ENCODE measurements around the gene SPRED2. TPM values are rescaled to one million over a fixed set of nuclear protein-coding genes. Genes with fewer than 3 reads are reported as not detected.

SPRED2 gene
- total RNA-seq, 2 experiments from 2014 or later: 5.9 to 6.7 TPM

- intact Hi-C loops (cut with micrococcal nuclease): no loop called here
- TF ChIP-seq CTCF (IDR thresholded peaks at IDR 0.05): no peak
- ChIA-PET CTCF (no interaction called here), POLR2A (no interaction called here)
- Mint-ChIP-seq H3K36me3 (ENCODE audit: low read depth) (peaks cover 12% of the 10 kb centered on the region), H3K4me1 (ENCODE audit: low read depth) (peaks cover 2% of the 10 kb centered on the region), H3K27ac (no peak overlapping the region), H3K27me3 (no peaks in the 10 kb centered on the region), H3K4me3 (no peak overlapping the region), H3K9me3 (no peaks in the 10 kb centered on the region)
- DNase-seq (no peak), ATAC-seq (no peak)
These were observed 118.5 kb downstream of the SPRED2 start for GRCh38 chr2:65313954-65314256.

- no peak overlapping the region for H3K27ac Mint-ChIP-seq
- intact Hi-C loops (cut with micrococcal nuclease): no loop called here
- no peaks in the 10 kb centered on the region for H3K9me3 Mint-ChIP-seq
- ATAC-seq: no peak
- CTCF ChIA-PET: interaction anchor here (1.1 to 2.7 kb wide), 2 partner anchors 8 to 16 kb away, joined by 3 to 7 read pairs; no protein-coding TSS in a partner anchor
- H3K4me3 Mint-ChIP-seq: no peak overlapping the region
- DNase-seq: no peak
- POLR2A ChIA-PET: no interaction called here
- H3K27me3 Mint-ChIP-seq: no peaks in the 10 kb centered on the region
- H3K36me3 Mint-ChIP-seq (ENCODE audit: low read depth): peaks cover 12% of the 10 kb centered on the region
- no peak for TF ChIP-seq CTCF (IDR thresholded peaks at IDR 0.05)
- no peaks in the 10 kb centered on the region for H3K4me1 Mint-ChIP-seq (ENCODE audit: low read depth)
These were observed 119.1 kb downstream of the SPRED2 start for GRCh38 chr2:65313126-65313953.

- no peak overlapping the region for H3K4me3 Mint-ChIP-seq
- DNase-seq (no peak), ATAC-seq (no peak)
- POLR2A ChIA-PET: no interaction called here
- H3K27ac Mint-ChIP-seq: no peak overlapping the region
- H3K4me1 Mint-ChIP-seq (ENCODE audit: low read depth): no peaks in the 10 kb centered on the region
- TF ChIP-seq CTCF (IDR thresholded peaks at IDR 0.05): no peak
- CTCF ChIA-PET: interaction anchor here (1.0 to 2.7 kb wide), 2 partner anchors 10 kb away, joined by 3 to 7 read pairs; no protein-coding TSS in a partner anchor
- H3K9me3 Mint-ChIP-seq: no peaks in the 10 kb centered on the region
- intact Hi-C loops (cut with micrococcal nuclease): no loop called here
- H3K27me3 Mint-ChIP-seq: no peaks in the 10 kb centered on the region
- peaks cover 12% of the 10 kb centered on the region for H3K36me3 Mint-ChIP-seq (ENCODE audit: low read depth)
These were observed 120.8 kb downstream of the SPRED2 start for GRCh38 chr2:65311596-65311995.

- DNase-seq (no peak), ATAC-seq (no peak)
- Mint-ChIP-seq H3K9me3 (no peaks in the 10 kb centered on the region), H3K27ac (no peak overlapping the region), H3K4me1 (ENCODE audit: low read depth) (no peaks in the 10 kb centered on the region), H3K4me3 (no peak overlapping the region), H3K36me3 (ENCODE audit: low read depth) (peaks cover 12% of the 10 kb centered on the region), H3K27me3 (no peaks in the 10 kb centered on the region)
- TF ChIP-seq CTCF (IDR thresholded peaks at IDR 0.05): no peak
- intact Hi-C loops (cut with micrococcal nuclease): no loop called here
- CTCF ChIA-PET: interaction anchor here (1.0 to 2.7 kb wide), 2 partner anchors 10 kb away, joined by 3 to 7 read pairs; no protein-coding TSS in a partner anchor
- POLR2A ChIA-PET: no interaction called here
These were observed 121.3 kb downstream of the SPRED2 start for GRCh38 chr2:65311049-65311448.

GRCh38 chr2:65309699-65310098 lies 122.7 kb downstream of the SPRED2 start:
- no peak for TF ChIP-seq CTCF (IDR thresholded peaks at IDR 0.05)
- Mint-ChIP-seq H3K27ac (no peak overlapping the region), H3K36me3 (ENCODE audit: low read depth) (peaks cover 12% of the 10 kb centered on the region), H3K27me3 (no peaks in the 10 kb centered on the region), H3K4me3 (no peak overlapping the region), H3K4me1 (ENCODE audit: low read depth) (no peaks in the 10 kb centered on the region), H3K9me3 (no peaks in the 10 kb centered on the region)
- ATAC-seq (no peak), DNase-seq (no peak)
- ChIA-PET CTCF (interaction anchor here (1.0 kb wide), 1 partner anchor 8 kb away, joined by 3 read pairs; no protein-coding TSS in a partner anchor), POLR2A (interaction anchor here (0.6 kb wide), 1 partner anchor 361 kb away, joined by 3 read pairs; no protein-coding TSS in a partner anchor)
- intact Hi-C loops (cut with micrococcal nuclease): no loop called here

All from activated CD8-positive, alpha-beta T cell treated with anti-CD3 and anti-CD28 coated beads for 36 hours (primary cell).